ENCODE results near the gene PLPPR4.

The PLPPR4 gene

GRCh38 chr1:99292886-99293285 lies 28.6 kb downstream of the PLPPR4 start:
- Histone ChIP-seq H3K36me3 (ENCODE audit: control insufficient read depth, low read length) (no peaks in the 10 kb centered on the region), H3K4me2 (ENCODE audit: low read length) (no peak overlapping the region), H3K4me1 (ENCODE audit: control insufficient read depth, low read length) (no peaks in the 10 kb centered on the region), H3K27me3 (ENCODE audit: control insufficient read depth, low read length) (0 out of 2 replicates have a peak, but pooled peaks cover 3% of the 10 kb centered on the region), H3K27ac (ENCODE audit: low read depth, low read length) (no peak overlapping the region), H4K20me1 (ENCODE audit: control insufficient read depth, insufficient read depth, low read depth, low read length) (no peaks in the 10 kb centered on the region), H3K9me2 (replicated peaks; ENCODE audit: control insufficient read depth, low read length) (no peaks in the 10 kb centered on the region), H3K79me2 (ENCODE audit: control insufficient read depth, low read length) (no peaks in the 10 kb centered on the region), H3F3A (ENCODE audit: control insufficient read depth, insufficient read depth) (no peaks in the 10 kb centered on the region), H3K4me3 (ENCODE audit: low read length) (no peak overlapping the region), H3K9me3 (ENCODE audit: control insufficient read depth, insufficient read depth, low read length) (no peaks in the 10 kb centered on the region)
- TF ChIP-seq, protein P1, sequence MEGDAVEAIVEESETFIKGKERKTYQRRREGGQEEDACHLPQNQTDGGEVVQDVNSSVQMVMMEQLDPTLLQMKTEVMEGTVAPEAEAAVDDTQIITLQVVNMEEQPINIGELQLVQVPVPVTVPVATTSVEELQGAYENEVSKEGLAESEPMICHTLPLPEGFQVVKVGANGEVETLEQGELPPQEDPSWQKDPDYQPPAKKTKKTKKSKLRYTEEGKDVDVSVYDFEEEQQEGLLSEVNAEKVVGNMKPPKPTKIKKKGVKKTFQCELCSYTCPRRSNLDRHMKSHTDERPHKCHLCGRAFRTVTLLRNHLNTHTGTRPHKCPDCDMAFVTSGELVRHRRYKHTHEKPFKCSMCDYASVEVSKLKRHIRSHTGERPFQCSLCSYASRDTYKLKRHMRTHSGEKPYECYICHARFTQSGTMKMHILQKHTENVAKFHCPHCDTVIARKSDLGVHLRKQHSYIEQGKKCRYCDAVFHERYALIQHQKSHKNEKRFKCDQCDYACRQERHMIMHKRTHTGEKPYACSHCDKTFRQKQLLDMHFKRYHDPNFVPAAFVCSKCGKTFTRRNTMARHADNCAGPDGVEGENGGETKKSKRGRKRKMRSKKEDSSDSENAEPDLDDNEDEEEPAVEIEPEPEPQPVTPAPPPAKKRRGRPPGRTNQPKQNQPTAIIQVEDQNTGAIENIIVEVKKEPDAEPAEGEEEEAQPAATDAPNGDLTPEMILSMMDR (IDR thresholded peaks at IDR 0.05; ENCODE audit: low read depth, low read length, poor library complexity, severe bottlenecking), result no peak
- no peak for TF ChIP-seq EZH2phosphoT487 (IDR thresholded peaks at IDR 0.05; ENCODE audit: borderline replicate concordance, low read length)

GRCh38 chr1:99297923-99298322 lies 33.6 kb downstream of the PLPPR4 start:
- Histone ChIP-seq H3K27ac (ENCODE audit: low read depth, low read length) (no peak overlapping the region), H3F3A (ENCODE audit: control insufficient read depth, insufficient read depth) (no peaks in the 10 kb centered on the region), H3K4me1 (ENCODE audit: control insufficient read depth, low read length) (no peaks in the 10 kb centered on the region), H3K9me3 (ENCODE audit: control insufficient read depth, insufficient read depth, low read length) (no peaks in the 10 kb centered on the region), H3K79me2 (ENCODE audit: control insufficient read depth, low read length) (no peaks in the 10 kb centered on the region), H3K4me2 (ENCODE audit: low read length) (no peak overlapping the region), H3K27me3 (ENCODE audit: control insufficient read depth, low read length) (0 out of 2 replicates have a peak, but pooled peaks cover 3% of the 10 kb centered on the region), H3K9me2 (replicated peaks; ENCODE audit: control insufficient read depth, low read length) (no peaks in the 10 kb centered on the region), H3K4me3 (ENCODE audit: low read length) (no peak overlapping the region), H3K36me3 (ENCODE audit: control insufficient read depth, low read length) (no peaks in the 10 kb centered on the region), H4K20me1 (ENCODE audit: control insufficient read depth, insufficient read depth, low read depth, low read length) (no peaks in the 10 kb centered on the region)
- TF ChIP-seq EZH2phosphoT487 (IDR thresholded peaks at IDR 0.05; ENCODE audit: borderline replicate concordance, low read length), result no peak
- TF ChIP-seq, protein P1 (IDR thresholded peaks at IDR 0.05; ENCODE audit: low read depth, low read length, poor library complexity, severe bottlenecking), result no peak

DNA sequence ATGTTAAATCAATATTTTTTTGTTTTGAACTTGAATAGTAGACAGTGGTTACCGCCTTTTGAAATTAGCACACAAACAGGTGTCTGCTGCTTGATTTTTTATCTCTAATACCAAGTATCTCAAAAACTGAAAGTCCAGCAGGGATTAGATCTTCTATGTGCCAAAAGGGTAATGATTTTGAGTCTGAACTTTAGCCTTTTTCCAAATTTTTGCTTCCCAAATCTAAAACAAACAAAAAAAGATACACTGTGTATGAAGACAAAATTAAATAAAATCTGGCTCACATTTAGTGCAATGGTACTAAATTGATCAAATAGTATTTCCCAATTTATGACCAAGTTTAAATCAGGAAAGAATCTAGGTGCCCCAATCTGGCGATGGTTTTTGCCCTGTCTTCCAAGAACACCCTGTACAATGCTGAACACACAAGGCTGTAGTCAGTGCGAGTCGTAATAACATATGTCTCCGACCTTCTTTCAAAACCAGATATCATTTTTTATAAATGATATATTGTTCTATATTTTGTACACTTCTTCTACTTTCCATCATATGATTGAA lies 40.5 kb downstream of the PLPPR4 start:
- Histone ChIP-seq H3K9me2 (replicated peaks; ENCODE audit: control insufficient read depth, low read length) (no peaks in the 10 kb centered on the region), H3K9me3 (ENCODE audit: control insufficient read depth, insufficient read depth, low read length) (no peaks in the 10 kb centered on the region), H3K4me1 (ENCODE audit: control insufficient read depth, low read length) (no peaks in the 10 kb centered on the region), H3K4me3 (ENCODE audit: low read length) (no peak overlapping the region), H4K20me1 (ENCODE audit: control insufficient read depth, insufficient read depth, low read depth, low read length) (no peaks in the 10 kb centered on the region), H3K27me3 (ENCODE audit: control insufficient read depth, low read length) (no peaks in the 10 kb centered on the region), H3K79me2 (ENCODE audit: control insufficient read depth, low read length) (no peaks in the 10 kb centered on the region), H3F3A (ENCODE audit: control insufficient read depth, insufficient read depth) (no peaks in the 10 kb centered on the region), H3K4me2 (ENCODE audit: low read length) (no peak overlapping the region), H3K36me3 (ENCODE audit: control insufficient read depth, low read length) (no peaks in the 10 kb centered on the region), H3K27ac (ENCODE audit: low read depth, low read length) (no peak overlapping the region)
- no peak for TF ChIP-seq EZH2phosphoT487 (IDR thresholded peaks at IDR 0.05; ENCODE audit: borderline replicate concordance, low read length)
- TF ChIP-seq, protein P1 (IDR thresholded peaks at IDR 0.05; ENCODE audit: low read depth, low read length, poor library complexity, severe bottlenecking), result no peak

Measured in DOHH2 (cell line).